Mucosa of descending colon (tissue), 3 donors: Measurements from ENCODE around the gene RALB. TPM values are rescaled to one million over a fixed set of nuclear protein-coding genes. Genes with fewer than 3 reads are reported as not detected.
"Not testable (repeated sequence)": the region's sequence is repeated elsewhere in the genome, so short reads cannot be mapped to it uniquely, and the experiment has no call there.

Source experiments
- ATAC-seq: fragments of 200-7000 bp; cut with Tn5 transposase; one replicate; pipeline ENCODE4 v1.9.1; 2020; ENCODE audit warnings: mild to moderate bottlenecking, moderate library complexity
- DNase-seq, 3 donors: peaks; one replicate each; pipeline ENCODE4 v3.0.0-alpha.2; 2020
- H3K36me3 ChIP-seq: fragments of 200-600 bp; one replicate; pipeline ENCODE4 v1.8.0; 2021; ENCODE audit warnings: low read depth, mild to moderate bottlenecking
- H3K4me1 ChIP-seq: fragments of 200-600 bp; one replicate; pipeline ENCODE4 v1.8.0; 2021; ENCODE audit warnings: low read depth, mild to moderate bottlenecking
- H3K4me3 ChIP-seq: fragments of 200-600 bp; one replicate; pipeline ENCODE4 v1.8.0; 2021; ENCODE audit warnings: mild to moderate bottlenecking
- H3K9me3 ChIP-seq: fragments of 200-600 bp; one replicate; pipeline ENCODE4 v1.8.0; 2021; ENCODE audit warnings: mild to moderate bottlenecking
- intact Hi-C, 2 donors: fragments of 100-400 bp; cut with DNase I in 1 of 2; cut with micrococcal nuclease in 1 of 2; formaldehyde crosslinking; loops; one replicate each; pipeline versions ENCODE4 v1.11.0 to v1.11.1; 2022; cut with DNase I, micrococcal nuclease
- total RNA-seq, 3 donors: library from RNA; stranded (reverse); fragmentation: NEBNext Ultra II Directional in 2 of 3; extraction: Animal tissue kit (Norgen Biotek cat#: 25700) in 2 of 3; gene quantifications; one replicate each; pipeline versions ENCODE4 v1.2.1 to v1.2.4, GENCODE V29; 2021 to 2023
- TF ChIP-seq, protein P1 (sequence below): fragments of 200-600 bp; IDR thresholded peaks from one replicate; pipeline ENCODE4 v1.8.0; 2022; ENCODE audit warnings: antibody characterized with exemption, mild to moderate bottlenecking
- donor health status: DM: no; HTN: no; CAD: no; lungs with moderate emphysema.
- donor health status: DM: no; HTN: no; CAD: no.
- donor health status: DM: no; HTN: yes; CAD: no.

Gene RALB
- total RNA-seq, 3 donors from 2014 or later, result 75.1 to 83.8 (median 80.8) TPM

DNA sequence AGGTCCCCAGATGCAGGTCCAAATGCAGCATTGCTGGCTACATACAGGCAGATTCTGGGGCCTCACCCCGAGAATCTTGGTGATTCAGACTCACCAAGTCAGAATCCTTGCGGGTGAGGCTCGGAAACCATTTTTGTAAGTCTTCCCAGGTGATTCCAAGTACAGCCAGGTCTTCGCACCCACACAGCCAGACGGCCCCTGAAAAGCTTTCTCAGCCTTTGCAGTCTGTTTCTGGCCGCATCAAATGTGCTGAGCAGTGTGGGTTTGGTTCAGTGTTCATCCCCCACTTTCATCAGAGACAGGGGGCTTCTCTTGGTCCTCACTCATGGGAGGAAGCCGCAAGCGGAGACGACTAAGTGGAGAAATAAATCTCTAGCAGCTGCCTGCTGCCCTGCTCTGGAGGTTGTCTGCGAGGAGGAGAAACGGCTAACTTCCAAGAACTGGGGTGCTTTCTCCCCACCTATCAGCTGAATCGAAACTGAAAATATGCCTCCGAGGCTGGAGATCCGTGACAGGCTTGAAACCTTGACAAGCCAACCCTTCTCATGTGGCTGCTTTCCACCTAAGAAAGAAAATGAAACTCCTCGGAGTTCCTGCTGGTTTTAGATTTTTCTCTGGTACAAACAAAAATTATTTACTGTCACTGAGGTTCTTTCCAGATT, 20.5 kb upstream of the RALB start:
- H3K4me1 ChIP-seq, result peaks cover 35% of the 10 kb centered on the region
- no peaks in the 10 kb centered on the region for H3K36me3 ChIP-seq
- intact Hi-C loops, result no loop called here
- peak; percentile 78 for ATAC-seq
- TF ChIP-seq, protein P1, sequence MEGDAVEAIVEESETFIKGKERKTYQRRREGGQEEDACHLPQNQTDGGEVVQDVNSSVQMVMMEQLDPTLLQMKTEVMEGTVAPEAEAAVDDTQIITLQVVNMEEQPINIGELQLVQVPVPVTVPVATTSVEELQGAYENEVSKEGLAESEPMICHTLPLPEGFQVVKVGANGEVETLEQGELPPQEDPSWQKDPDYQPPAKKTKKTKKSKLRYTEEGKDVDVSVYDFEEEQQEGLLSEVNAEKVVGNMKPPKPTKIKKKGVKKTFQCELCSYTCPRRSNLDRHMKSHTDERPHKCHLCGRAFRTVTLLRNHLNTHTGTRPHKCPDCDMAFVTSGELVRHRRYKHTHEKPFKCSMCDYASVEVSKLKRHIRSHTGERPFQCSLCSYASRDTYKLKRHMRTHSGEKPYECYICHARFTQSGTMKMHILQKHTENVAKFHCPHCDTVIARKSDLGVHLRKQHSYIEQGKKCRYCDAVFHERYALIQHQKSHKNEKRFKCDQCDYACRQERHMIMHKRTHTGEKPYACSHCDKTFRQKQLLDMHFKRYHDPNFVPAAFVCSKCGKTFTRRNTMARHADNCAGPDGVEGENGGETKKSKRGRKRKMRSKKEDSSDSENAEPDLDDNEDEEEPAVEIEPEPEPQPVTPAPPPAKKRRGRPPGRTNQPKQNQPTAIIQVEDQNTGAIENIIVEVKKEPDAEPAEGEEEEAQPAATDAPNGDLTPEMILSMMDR, result no peak
- DNase-seq, result peak in 1 of 3 donors; percentile 66
- H3K4me3 ChIP-seq, result no peak overlapping the region
- H3K9me3 ChIP-seq, result no peaks in the 10 kb centered on the region

DNA sequence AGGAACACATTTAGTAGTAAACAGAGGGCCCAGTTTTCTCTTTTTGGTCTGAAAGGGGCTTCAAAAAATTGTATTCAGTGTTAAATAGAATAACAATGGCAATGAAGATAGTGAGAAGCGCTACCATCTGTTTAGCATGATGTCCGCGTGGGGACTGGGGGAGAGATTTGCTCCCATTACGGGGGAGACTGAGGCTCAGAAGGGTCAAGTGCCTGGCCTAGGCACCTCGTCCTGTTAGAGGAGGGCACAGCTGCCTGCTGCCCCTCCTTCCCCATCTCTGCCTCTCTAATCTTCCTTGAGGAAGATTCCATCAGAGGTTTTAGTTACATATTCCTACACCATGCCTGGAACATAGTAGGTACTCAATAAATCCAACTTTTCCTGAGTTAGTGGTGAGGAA, 19.4 kb upstream of the RALB start:
- no peak for ATAC-seq
- peaks cover 38% of the 10 kb centered on the region for H3K4me1 ChIP-seq
- H3K36me3 ChIP-seq, result no peaks in the 10 kb centered on the region
- no peak for DNase-seq
- intact Hi-C loops, result no loop called here
- H3K9me3 ChIP-seq, result no peaks in the 10 kb centered on the region
- TF ChIP-seq, protein P1, result no peak
- no peak overlapping the region for H3K4me3 ChIP-seq

DNA sequence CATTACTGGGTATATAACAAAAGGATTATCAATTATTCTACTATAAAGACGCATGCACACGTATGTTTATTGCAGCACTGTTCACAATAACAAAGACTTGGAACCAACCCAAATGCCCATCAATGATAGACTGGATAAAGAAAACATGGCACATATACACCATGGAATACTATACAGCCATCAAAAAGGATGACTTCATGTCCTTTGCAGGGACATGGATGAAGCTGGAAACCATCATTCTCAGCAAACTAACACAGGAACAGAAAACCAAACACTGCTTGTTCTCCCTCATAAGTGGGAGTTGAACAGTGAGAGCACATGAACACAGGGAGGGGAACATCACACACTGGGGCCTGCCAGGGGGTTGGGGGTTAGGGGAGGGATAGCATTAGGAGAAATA, 17.5 kb upstream of the RALB start:
- peaks cover 44% of the 10 kb centered on the region for H3K4me1 ChIP-seq
- H3K9me3 ChIP-seq, DNase-seq, H3K4me3 ChIP-seq, intact Hi-C loops, ATAC-seq, H3K36me3 ChIP-seq: not testable (repeated sequence)

DNA sequence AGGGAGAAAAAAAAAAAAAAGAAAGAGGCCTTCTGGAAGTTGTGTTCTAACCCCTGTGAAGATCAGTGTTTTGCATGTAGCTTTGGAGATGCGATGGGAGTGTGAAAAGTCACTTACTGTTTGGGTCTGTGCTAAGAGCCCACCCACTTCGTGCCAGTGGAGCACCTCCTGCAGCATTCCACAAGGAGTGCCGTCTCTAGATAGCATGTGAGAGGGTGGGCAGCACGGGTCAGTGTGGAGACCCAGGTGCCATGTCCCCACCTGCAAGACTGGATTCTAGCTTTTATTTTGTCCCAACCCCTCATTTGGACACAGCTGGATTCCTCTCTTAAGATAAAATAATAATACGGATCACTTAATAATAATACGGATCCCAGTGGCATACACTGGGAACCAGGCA, 17.0 kb upstream of the RALB start:
- no peaks in the 10 kb centered on the region for H3K36me3 ChIP-seq
- ATAC-seq (no peak), DNase-seq (no peak)
- no peaks in the 10 kb centered on the region for H3K9me3 ChIP-seq
- peaks cover 39% of the 10 kb centered on the region for H3K4me1 ChIP-seq
- TF ChIP-seq, protein P1, result no peak
- intact Hi-C loops, result no loop called here
- H3K4me3 ChIP-seq, result no peak overlapping the region

DNA sequence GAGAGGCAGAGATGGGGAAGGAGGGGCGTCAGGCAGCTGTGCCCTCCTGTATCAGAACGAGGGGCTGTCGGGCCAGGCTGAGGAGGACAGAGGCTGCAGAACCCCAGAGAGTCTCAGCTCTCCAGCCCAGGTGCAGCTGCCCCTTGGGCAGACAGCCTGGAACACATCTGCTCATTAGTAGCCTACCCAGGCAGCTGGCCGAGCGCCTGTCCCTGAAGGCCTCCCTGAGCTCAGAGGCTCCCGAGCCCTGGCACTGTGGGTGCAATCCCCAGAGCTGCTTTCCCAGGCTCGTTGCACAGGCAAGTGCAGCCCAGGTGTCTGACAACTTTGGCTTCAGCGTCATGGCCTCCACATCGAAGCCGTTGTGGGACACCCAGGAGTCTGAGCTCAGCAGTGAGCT, 16.3 kb upstream of the RALB start:
- DNase-seq, result no peak
- H3K36me3 ChIP-seq, result no peaks in the 10 kb centered on the region
- H3K9me3 ChIP-seq, result no peaks in the 10 kb centered on the region
- TF ChIP-seq, protein P1, result no peak
- intact Hi-C loops, result no loop called here
- H3K4me3 ChIP-seq, result no peak overlapping the region
- no peak for ATAC-seq
- H3K4me1 ChIP-seq, result peaks cover 32% of the 10 kb centered on the region

DNA sequence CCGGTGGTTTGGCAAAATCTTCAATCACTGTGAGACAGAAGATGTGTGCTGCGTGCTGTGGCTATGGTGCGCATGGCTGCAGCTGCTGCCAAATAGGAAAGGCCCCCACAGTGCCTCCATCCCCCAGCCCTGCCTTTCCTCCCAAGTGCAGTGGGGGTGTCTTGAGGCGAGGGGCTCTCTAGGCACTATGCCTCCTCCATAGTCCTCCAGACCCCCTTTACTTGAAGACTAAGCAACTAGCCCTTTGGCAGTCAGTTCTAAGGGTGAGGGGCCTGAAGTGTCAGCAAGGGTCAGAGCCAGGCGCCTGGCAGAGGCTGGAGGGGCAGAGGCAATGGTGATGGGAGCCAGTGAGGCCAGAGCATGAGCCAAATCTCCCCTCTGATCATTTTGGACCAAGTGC, 15.9 kb upstream of the RALB start:
- no peak overlapping the region for H3K4me3 ChIP-seq
- H3K4me1 ChIP-seq, result peaks cover 28% of the 10 kb centered on the region
- ATAC-seq (no peak), DNase-seq (no peak)
- H3K9me3 ChIP-seq, result no peaks in the 10 kb centered on the region
- TF ChIP-seq, protein P1, result no peak
- intact Hi-C loops, result no loop called here
- no peaks in the 10 kb centered on the region for H3K36me3 ChIP-seq
